Ovary (tissue), 9 donors: ENCODE measurements around the gene CKAP4. TPM values are rescaled to one million over a fixed set of nuclear protein-coding genes. Genes with fewer than 3 reads are reported as not detected.

Experiments used
- DNase-seq, 5 donors: peaks; one replicate each; pipeline ENCODE4 v3.0.0-alpha.2; 2019 to 2020
- H3K27ac ChIP-seq, 2 donors: fragments of 200-600 bp; one replicate each; pipeline versions ENCODE4 v1.5.1 to v1.8.0; 2019 to 2022
- H3K27me3 ChIP-seq: fragments of 200-600 bp; one replicate; pipeline ENCODE4 v1.8.0; 2022
- H3K36me3 ChIP-seq: fragments of 200-600 bp; sonication (generic); one replicate; pipeline ENCODE4 v1.5.1; 2019
- H3K4me1 ChIP-seq: one replicate; pipeline ENCODE4 v1.8.1; 2013; ENCODE audit warnings: mild to moderate bottlenecking, moderate library complexity; ENCODE audit not compliant: insufficient read depth
- H3K4me3 ChIP-seq: fragments of 200-600 bp; sonication (generic); one replicate; pipeline ENCODE4 v1.5.1; 2017
- H3K9me3 ChIP-seq, 2 donors: fragments of 200-600 bp in 1 of 2; sonication (generic) in 1 of 2; one replicate each; pipeline versions ENCODE4 v1.5.1 to v1.8.1; 2013 to 2019; ENCODE audit warnings: mild to moderate bottlenecking in 1 of 2, moderate library complexity in 1 of 2
- EP300 ChIP-seq: sonication (generic); formaldehyde crosslinking; IDR thresholded peaks from one replicate; pipeline ENCODE4 v1.6.1; 2017; ENCODE audit warnings: antibody characterized with exemption
- POLR2A ChIP-seq: fragments of 450-650 bp; IDR thresholded peaks from one replicate; pipeline ENCODE4 v1.6.1; 2017; ENCODE audit warnings: antibody characterized with exemption, mild to moderate bottlenecking, moderate library complexity
- WGBS, 3 donors: extraction: QIAGEN DNeasy Blood & Tissue Kit in 1 of 3; methylation state at CpG; one replicate each; pipeline versions ENCODE4 v1.1.5 to v1.1.7; 2013 to 2017; 5-methylcytosine and 5-hydroxymethylcytosine counted together
- intact Hi-C, 4 donors: fragments of 100-400 bp; cut with DNase I; formaldehyde crosslinking; loops; one replicate each; pipeline versions ENCODE4 v1.11.0 to v1.15.1; 2022 to 2023
- polyA plus RNA-seq, 2 donors: library from polyadenylated mRNA; stranded (reverse); fragments of 200-250 nt in 1 of 2; fragments of 350-450 nt in 1 of 2; fragmentation: Illumina TruSeq in 1 of 2; extraction: RNeasy Lipid Tissue Mini Kit (QIAGEN cat#74804) in 1 of 2; gene quantifications; one replicate each; pipeline ENCODE4 v1.2.3, GENCODE V29; 2013 to 2014
- total RNA-seq, 7 donors: library from RNA; depleted of rRNA in 2 of 7; stranded (reverse); fragments of >200 nt in 2 of 7; fragmentation: NEBNext Ultra II Directional in 3 of 7; extraction: Animal tissue kit (Norgen Biotek cat#: 25700) in 3 of 7; gene quantifications; one replicate each; pipeline versions ENCODE4 v1.1.0 to v1.2.4, GENCODE V29; 2016 to 2023
- TF ChIP-seq, protein P1 (sequence below), 3 donors: fragments of 450-650 bp in 2 of 3; fragments of 200-600 bp in 1 of 3; IDR thresholded peaks; one replicate each; pipeline versions ENCODE4 v1.5.1 to v1.8.0; 2016 to 2022; ENCODE audit warnings: antibody characterized with exemption in 3 of 3, mild to moderate bottlenecking in 1 of 3
- donor health status: DM: no; HTN: no; CAD: no; lungs with moderate emphysema.
- donor health status: DM: no; HTN: no; CAD: no.
- donor health status: Bipolar disorder and iron deficiency.
- donor health status: DM: yes; HTN: yes; CAD: no.
- donor health status: DM: no; HTN: no; CAD: no.
- donor health status: DM: yes; HTN: yes; CAD: no.

Gene CKAP4
- total and polyA plus RNA-seq, 9 donors: 26.4 to 87.4 (median 55.4) TPM

DNA sequence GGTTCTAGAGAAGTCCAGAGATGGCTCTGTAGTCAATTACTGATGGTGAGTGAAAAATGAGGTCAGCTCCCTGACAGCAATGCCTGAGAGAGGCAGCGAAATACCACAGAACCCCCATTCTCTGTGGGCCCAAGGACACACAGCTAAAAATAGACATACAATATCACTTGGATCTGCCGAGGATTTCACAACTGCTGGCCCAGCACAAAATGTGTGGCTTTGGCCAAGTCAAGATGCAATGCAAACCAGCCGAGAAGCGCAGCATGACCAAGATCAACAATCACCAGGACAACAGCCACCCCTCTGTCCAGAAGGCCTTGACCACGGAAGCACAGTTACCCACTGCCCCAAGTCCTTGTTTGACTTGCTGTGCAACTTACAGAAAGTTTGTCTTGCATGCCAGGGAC, 52.2 kb downstream of the CKAP4 start:
- TF ChIP-seq EP300: no peak
- Histone ChIP-seq H3K27ac (peak overlapping the region in 1 of 2 donors; percentile 36), H3K36me3 (no peaks in the 10 kb centered on the region), H3K9me3 (no peaks in the 10 kb centered on the region), H3K4me1 (peaks cover 18% of the 10 kb centered on the region), H3K27me3 (no peaks in the 10 kb centered on the region), H3K4me3 (no peak overlapping the region)
- 4 to 25% (median 8%) methylated on average over 5 of the region's 5 CpGs for WGBS, 3 donors
- intact Hi-C loops: no loop called here
- DNase-seq: peak; percentile 46 to 85 (median 66)

DNA sequence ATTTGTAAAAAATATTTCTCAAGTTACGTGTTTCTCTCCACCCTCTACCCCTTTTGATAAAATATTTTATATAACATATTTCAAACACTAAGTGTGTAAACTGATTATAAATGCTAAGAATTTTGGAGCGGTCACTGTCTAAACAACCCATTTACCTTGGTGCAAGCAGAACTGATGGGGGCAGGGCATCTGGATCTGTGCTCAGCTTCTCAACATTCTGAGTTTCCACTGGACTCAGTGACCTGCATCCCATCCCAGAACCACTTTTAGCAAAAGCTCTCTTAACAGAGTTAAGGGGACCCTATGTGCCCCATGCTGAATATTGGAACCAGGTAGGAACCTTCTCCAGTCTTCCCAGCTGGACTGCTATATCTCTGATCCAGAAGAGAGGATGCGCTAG, 53.5 kb downstream of the CKAP4 start:
- WGBS, 3 donors: 94 to 98% (median 98%) methylated on average over 3 of the region's 3 CpGs
- no peak for DNase-seq
- H3K27ac ChIP-seq: peak overlapping the region in 1 of 2 donors; percentile 36
- no peaks in the 10 kb centered on the region for H3K27me3 ChIP-seq
- TF ChIP-seq, protein P1, sequence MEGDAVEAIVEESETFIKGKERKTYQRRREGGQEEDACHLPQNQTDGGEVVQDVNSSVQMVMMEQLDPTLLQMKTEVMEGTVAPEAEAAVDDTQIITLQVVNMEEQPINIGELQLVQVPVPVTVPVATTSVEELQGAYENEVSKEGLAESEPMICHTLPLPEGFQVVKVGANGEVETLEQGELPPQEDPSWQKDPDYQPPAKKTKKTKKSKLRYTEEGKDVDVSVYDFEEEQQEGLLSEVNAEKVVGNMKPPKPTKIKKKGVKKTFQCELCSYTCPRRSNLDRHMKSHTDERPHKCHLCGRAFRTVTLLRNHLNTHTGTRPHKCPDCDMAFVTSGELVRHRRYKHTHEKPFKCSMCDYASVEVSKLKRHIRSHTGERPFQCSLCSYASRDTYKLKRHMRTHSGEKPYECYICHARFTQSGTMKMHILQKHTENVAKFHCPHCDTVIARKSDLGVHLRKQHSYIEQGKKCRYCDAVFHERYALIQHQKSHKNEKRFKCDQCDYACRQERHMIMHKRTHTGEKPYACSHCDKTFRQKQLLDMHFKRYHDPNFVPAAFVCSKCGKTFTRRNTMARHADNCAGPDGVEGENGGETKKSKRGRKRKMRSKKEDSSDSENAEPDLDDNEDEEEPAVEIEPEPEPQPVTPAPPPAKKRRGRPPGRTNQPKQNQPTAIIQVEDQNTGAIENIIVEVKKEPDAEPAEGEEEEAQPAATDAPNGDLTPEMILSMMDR (IDR thresholded peaks at IDR 0.05): no peak
- H3K4me3 ChIP-seq: no peak overlapping the region
- no peaks in the 10 kb centered on the region for H3K9me3 ChIP-seq
- intact Hi-C loops: no loop called here
- H3K4me1 ChIP-seq: peaks cover 18% of the 10 kb centered on the region
- no peaks in the 10 kb centered on the region for H3K36me3 ChIP-seq

DNA sequence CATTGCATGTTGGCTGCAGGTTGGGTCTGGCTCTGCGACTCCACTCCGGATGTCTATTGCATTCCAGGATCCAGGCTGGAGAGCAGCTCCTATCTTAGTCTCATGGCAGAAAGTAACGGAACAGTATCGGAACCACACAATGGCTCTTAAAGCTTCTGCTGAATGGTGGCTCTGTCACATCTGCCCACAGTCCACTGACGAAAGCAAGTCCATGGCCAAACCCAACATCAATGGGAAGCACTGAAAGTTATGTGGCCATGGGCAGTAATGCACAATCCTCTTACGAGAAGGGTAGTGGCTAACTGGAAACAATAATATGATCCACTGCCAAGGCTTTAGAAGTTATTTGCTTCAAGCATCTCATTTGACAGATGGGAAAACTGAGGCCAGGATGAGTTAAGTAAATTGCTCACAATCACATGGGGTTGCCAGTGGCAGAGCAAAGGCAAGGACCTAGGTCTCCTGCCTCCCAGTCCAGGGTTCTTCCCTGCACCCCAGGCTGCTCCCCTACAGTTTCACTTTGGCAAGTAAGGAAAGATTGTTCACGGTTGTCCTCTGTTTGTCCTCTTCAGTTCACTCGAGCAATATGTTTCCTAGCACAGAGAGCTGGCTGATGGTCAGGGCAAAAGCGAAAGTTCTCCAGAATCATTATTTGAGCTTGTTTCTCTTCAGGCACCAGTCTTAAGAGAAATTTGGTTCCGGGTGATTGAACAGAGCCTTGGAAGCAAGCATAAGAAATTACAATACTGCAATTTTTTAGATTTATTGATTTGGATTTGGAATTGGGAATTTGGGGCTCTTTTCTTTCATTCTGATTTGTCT, 54.2 kb downstream of the CKAP4 start:
- no peaks in the 10 kb centered on the region for H3K27me3 ChIP-seq
- intact Hi-C loops: no loop called here
- DNase-seq: no peak
- TF ChIP-seq POLR2A (no peak), EP300 (no peak)
- TF ChIP-seq, protein P1 (IDR thresholded peaks at IDR 0.05): no peak
- peaks cover 18% of the 10 kb centered on the region for H3K4me1 ChIP-seq
- peak overlapping the region in 1 of 2 donors; percentile 36 for H3K27ac ChIP-seq
- H3K36me3 ChIP-seq: no peaks in the 10 kb centered on the region
- 63 to 70% (median 67%) methylated on average over 10 of the region's 10 CpGs for WGBS, 3 donors
- H3K4me3 ChIP-seq: no peak overlapping the region
- no peaks in the 10 kb centered on the region for H3K9me3 ChIP-seq

DNA sequence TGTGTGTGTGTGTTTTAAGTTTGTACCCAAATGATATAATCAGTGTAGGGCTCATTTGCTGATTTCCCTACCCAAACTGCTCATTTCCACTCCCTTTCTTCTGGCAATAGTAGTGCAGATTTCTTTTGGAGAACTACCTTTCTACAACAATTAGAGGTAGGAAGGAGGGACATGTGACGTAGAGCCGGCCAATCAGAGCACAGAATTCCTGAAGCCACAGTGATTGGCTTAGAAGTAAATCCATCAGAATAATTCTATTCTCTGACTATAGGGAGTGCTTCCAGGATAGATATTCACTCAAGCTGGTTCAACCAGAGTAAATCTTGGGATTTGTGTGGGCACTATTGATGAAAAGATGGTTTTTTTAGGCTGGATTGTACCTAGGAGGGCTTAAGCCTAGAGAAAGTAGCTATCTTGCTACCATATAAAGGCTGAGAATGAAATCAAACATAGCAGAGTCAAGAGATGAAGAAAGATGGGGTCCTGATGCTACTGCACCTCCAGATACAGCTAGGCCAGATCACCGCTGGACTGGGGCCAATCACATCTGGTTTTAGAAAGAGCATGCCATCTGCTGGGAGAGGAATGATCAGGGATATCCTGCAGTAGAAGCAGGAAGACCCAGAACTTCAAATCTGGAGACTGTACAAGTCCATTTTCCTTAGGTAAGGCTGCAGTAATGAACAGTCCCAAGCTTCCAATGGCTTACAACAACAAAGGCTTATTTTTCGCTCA, 55.0 kb downstream of the CKAP4 start:
- Histone ChIP-seq H3K27me3 (no peaks in the 10 kb centered on the region), H3K4me3 (no peak overlapping the region), H3K27ac (no peak overlapping the region), H3K36me3 (no peaks in the 10 kb centered on the region), H3K4me1 (peaks cover 18% of the 10 kb centered on the region), H3K9me3 (no peaks in the 10 kb centered on the region)
- peak in 1 of 5 donors; percentile 45 for DNase-seq
- WGBS, 3 donors: 92 to 95% (median 92%) methylated on average over 4 of the region's 4 CpGs
- TF ChIP-seq POLR2A: no peak
- TF ChIP-seq, protein P1 (IDR thresholded peaks at IDR 0.05): no peak
- TF ChIP-seq EP300: no peak
- intact Hi-C loops: no loop called here

DNA sequence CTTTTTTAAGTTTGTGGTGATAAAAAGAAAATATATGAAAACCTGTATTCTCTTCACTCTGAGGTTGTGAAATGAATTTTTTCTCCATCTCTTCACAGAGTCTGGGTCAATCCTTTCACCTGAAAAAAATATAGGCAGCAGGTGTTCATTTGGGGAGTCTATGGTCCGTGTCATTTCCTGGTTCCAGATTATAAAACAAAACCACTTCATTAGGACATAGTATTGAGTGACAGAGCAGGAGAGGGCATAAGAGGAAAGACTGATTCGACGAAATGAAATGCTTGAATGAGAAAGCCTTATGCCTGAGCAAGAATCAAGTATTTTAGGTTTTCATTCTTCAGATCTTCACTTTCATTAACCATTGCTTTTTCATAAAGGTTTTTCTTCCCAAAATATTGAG, 57.2 kb downstream of the CKAP4 start:
- intact Hi-C loops: no loop called here
- H3K9me3 ChIP-seq: no peaks in the 10 kb centered on the region
- H3K36me3 ChIP-seq: no peaks in the 10 kb centered on the region
- no peak overlapping the region for H3K4me3 ChIP-seq
- H3K27me3 ChIP-seq: no peaks in the 10 kb centered on the region
- DNase-seq: no peak
- TF ChIP-seq, protein P1 (IDR thresholded peaks at IDR 0.05): no peak
- no peak for TF ChIP-seq POLR2A
- TF ChIP-seq EP300: no peak
- 92 to 95% (median 92%) methylated on average over 3 of the region's 3 CpGs for WGBS, 3 donors
- peaks cover 11% of the 10 kb centered on the region for H3K4me1 ChIP-seq
- H3K27ac ChIP-seq: no peak overlapping the region
